T follicular helper cell (primary cell): ENCODE data around the gene KRTAP5-11.
"Not testable (repeated sequence)": the region's sequence is repeated elsewhere in the genome, so short reads cannot be mapped to it uniquely, and the experiment has no call there.

Experiments used
- DNase-seq: peaks from one replicate; pipeline ENCODE4 v3.0.0-alpha.2; 2020; ENCODE audit warnings: low read depth

Gene KRTAP5-11

GRCh38 chr11:71556018-71556417, 26.7 kb downstream of the KRTAP5-11 start:
- no peak for DNase-seq

DNA sequence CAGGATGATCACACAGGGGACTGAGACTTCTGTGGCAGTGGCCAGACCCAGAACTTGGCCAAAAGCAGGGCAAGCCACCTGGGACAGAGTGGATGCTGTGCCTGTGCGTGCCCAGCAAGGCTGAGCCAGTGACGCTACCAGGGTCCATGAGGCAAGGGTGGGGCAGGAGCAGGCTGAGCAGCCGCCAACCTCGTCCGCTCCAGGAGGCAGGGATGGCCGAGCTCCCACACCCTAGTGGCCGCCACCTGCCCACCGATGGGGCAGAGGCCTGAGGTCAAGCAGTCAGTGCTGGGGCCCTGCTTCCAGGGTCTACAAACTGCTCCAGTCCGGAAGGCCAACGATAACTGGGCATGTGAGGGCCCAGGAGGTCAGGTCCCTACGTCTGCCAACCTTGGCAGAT, 27.2 kb downstream of the KRTAP5-11 start:
- no peak for DNase-seq

DNA sequence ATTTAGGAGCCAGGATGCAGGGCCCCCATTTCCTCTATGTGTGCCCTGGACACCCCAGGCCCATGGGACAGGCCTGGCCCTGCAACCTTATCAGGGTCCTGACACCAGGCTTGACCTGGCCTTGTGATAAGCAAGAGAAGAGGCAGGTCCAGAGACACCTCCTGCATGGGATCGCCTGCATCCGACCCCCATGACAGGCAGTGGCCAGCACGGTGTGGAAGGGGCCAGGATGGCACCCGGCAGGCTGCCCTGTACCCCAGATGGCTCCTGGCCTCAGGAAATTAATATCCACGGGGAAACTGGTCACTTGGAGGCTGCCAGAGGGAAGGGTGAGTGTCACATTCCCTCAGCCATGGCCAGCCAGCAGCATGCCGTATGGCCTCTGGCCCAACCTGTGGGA, 27.7 kb downstream of the KRTAP5-11 start:
- DNase-seq = no peak

GRCh38 chr11:71551711-71552110, 31.0 kb downstream of the KRTAP5-11 start:
- no peak for DNase-seq

DNA sequence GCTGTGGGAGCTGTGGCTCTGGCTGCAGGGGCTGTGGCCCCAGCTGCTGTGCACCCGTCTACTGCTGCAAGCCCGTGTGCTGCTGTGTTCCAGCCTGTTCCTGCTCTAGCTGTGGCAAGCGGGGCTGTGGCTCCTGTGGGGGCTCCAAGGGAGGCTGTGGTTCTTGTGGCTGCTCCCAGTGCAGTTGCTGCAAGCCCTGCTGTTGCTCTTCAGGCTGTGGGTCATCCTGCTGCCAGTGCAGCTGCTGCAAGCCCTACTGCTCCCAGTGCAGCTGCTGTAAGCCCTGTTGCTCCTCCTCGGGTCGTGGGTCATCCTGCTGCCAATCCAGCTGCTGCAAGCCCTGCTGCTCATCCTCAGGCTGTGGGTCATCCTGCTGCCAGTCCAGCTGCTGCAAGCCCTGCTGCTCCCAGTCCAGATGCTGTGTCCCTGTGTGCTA, 33.9 kb downstream of the KRTAP5-11 start:
- DNase-seq = no peak

DNA sequence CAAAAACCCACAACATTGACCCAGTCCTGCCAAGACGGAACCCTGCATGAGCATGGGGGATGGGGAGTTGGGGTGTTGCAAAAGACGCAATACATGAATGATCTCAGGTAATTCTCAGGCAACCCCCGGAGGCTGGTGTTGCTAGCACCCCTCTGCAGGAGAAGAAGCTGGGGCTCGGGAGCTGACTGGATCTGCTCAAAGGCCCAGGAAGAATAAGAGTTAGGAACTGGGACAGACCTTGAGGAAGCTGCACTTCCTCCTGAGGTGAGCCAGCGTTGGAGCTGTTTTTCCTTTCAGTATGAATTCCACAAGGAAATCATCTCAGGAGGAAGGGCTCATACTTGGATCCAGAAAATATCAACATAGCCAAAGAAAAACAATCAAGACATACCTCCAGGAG, 34.6 kb downstream of the KRTAP5-11 start, which contains the start of gene KRTAP5-9:
TSS of gene KRTAP5-9 (plus strand) at position 301 of the 400 bp plus-strand sequence. CDS start 238 bp downstream, outside the sequence.
- DNase-seq = no peak

DNA sequence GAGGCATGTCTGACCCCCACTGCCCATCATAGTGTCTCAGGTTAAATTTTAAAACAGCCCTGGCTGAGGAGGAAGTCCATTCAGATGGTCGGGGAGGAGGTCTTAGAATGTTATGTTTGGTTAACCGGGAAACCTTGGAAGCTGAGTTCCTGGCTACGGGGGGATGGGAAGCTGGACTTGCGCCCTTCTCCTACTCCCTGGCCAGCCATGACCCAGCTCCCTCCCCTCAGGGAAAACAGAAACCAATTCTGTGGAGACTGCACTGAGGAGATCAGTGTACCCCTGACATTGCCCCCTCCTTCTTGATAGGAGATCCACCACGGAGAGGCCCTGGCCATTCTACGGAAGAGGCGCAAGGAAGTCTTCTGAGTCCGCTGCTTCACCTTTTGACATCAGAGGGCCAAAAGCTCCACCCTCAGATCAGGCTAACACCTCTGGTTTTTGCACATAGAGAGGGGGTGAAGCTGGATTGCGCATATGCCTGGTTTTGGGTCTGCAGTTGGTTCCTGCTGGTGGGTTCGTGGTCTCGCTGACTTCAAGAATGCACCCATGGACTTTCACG, 37.2 kb downstream of the KRTAP5-11 start:
- DNase-seq = no peak

DNA sequence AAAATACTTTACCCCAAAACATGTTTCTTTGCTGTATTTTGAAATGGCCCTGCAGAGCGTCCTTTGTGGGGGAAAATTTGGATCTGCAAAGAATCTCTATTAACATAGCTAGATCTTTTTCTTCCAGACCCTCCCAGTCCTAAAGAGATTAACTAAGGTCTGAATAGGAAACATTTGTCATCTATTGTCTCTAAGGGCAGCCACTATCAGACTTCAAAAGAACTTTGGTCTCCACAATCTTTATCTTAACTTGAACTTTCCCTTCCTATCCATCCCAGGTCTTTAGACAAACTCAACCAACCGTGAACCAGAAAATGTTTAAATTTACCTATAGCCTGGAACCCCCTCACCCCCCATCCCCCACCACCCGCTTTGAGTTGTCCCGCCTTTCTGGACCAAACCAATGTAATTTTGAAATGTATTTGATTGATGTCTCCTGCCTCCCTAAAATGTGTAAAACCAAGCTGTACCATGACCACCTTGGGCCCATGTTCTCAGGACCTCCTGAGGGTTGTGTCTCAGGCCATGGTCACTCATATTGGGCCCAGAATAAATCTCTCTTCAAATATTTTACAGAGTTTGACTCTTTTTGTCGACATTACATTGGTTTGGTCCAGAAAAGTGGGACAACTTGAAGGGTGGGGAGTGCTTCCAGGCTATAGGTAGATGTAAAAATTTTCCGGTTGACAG, 38.0 kb downstream of the KRTAP5-11 start:
- DNase-seq = no peak

- no peak for DNase-seq
These were observed 38.8 kb downstream of the KRTAP5-11 start for GRCh38 chr11:71543866-71544265.

GRCh38 chr11:71542879-71543777, 39.5 kb downstream of the KRTAP5-11 start:
- no peak for DNase-seq

DNA sequence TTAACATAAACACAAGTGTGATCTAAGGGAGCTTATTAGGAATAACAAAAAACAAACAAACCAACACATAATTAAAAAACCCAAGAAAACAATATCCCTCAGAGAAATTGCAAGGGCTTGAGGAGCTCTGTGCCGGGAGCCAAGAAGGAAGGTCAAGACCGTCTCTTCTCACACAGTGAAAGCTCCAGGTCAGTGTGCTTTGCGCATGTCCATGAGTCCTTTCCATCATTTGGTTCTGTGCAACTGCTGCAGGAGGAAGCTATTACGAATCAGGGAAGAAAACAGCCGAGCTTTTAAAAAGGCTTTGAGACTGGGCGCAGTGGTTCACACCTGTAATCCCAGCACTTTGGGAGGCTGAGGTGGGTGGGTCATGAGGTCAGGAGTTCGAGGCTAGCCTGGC, 40.3 kb downstream of the KRTAP5-11 start:
- no peak for DNase-seq

DNA sequence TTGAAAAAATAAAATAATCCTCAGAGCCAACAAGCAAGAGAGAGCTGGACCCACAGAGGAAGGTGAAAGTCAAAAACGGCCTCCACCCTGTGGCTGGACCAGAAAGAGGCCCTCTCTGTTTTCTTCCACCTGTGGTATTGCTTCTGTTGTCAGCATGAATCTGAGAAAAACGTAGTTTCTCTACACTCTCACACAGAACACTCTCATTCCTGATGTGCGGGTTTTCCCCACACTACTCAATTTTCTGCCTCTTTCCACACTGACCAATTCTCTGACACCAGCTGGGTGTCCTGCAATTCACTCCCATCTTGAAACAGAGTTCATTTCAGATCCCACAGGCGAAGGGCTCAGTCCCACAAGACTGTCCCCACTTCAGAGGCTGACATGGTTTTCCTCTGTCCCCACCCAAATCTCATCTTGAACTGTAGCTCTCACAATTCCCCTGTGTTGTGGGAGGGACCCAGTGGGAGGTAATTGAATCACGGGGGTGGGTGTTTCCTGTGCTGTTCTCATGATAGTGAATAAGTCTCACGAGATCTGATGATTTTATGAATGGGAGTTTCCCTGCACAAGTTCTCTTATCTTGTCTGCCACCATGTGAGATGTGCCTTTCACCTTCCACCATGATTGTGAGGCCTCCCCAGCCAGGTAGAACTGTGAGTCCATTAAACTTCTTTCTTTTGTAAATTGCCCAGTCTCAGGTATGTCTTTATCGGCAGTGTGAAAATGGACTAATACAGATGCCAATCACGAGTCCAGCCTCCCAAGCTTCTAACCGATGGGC, 42.0 kb downstream of the KRTAP5-11 start:
- DNase-seq = not testable (repeated sequence)

- not testable (repeated sequence) for DNase-seq
These were observed 42.7 kb downstream of the KRTAP5-11 start for GRCh38 chr11:71539971-71540370.

GRCh38 chr11:71539017-71539416, 43.7 kb downstream of the KRTAP5-11 start:
- no peak for DNase-seq

- DNase-seq = no peak
These were observed 44.0 kb downstream of the KRTAP5-11 start for GRCh38 chr11:71538666-71538990.

DNA sequence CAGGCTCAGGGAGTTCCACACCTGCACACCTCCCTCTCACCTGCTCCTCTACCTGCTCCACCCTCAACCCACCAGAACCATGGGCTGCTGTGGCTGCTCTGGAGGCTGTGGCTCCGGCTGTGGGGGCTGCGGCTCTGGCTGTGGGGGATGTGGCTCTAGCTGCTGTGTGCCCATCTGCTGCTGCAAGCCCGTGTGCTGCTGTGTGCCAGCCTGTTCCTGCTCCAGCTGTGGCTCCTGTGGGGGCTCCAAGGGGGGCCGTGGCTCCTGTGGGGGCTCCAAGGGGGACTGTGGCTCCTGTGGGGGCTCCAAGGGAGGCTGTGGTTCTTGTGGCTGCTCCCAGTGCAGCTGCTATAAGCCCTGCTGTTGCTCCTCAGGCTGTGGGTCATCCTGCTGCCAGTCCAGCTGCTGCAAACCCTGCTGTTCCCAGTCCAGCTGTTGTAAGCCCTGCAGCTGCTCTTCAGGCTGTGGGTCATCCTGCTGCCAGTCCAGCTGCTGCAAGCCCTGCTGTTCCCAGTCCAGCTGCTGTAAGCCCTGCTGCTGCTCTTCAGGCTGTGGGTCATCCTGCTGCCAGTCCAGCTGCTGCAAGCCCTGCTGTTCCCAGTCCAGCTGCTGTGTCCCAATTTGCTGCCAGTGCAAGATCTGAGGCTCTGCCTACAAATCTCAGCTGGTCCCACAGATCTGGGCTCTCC, 44.6 kb downstream of the KRTAP5-11 start, which contains the start of gene KRTAP5-8:
TSS of gene KRTAP5-8 (plus strand) at position 49 of the 689 bp plus-strand sequence. CDS start at position 80, 31 bp downstream.
- DNase-seq = not testable (repeated sequence)

DNA sequence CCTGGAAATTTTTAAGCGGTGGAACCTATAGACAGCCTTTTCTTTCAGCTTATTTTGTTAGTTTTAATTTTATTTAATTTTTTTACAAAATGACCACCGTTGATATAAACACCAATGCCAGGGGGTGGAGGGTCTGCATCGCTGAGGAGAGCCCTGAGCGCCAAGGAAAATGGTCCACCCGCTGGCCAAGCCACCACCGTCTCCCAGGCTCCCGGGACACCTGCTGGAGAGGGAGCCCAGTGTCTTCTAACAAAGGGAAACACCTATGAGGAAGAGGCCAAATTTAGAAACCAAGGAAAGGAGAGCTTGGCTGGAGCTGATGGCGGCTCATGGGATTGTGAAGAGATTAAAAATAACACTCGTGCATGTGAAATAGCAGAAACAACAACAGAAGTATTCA, 45.1 kb downstream of the KRTAP5-11 start:
- DNase-seq = no peak

DNA sequence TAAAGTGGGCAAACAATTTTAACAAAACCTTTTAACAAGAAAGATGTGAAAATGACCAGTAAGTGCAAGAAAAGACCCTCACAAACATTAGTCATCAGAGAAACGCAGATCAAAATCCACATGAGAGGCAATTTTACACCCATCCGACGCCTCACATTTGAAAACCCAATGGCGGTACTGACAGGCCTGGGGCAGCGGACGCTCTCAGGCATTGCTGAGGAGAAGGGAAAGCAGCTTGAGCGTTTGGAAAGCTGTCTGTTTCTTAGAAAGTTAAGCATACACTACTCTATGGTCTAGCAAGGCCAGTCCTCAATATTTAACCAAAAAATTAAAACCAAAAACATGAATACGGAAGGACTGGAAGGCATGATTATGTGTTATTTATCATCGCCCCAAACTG, 46.9 kb downstream of the KRTAP5-11 start:
- DNase-seq = no peak

GRCh38 chr11:71534711-71535608, 47.7 kb downstream of the KRTAP5-11 start:
- DNase-seq = not testable (repeated sequence)

DNA sequence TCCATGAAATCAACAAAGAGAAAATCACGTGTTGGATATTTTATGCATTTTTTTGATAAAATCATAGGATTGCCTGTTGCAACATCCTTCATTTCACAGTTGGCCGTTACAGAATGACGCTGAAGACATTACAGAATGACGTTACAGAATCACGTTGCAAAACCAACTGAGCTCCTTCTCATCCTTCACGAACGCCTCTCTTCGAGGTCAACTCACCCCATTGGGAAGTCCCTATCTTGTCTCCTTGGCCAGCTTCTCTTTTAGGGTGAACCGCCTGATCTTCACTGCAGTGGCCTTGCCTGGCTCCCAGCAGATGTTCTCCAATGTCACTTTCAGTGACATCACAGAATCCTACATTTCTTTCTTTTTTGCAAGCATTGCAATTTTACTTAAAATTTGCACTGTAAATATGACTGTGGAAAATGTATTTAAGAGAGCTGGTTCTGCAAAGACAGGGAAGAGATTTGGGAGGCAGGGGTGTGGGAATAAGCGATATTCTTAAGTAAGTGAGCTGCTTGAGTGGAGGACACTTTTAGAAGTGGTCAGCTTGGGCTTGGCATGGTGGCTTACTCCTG, 50.6 kb downstream of the KRTAP5-11 start:
- no peak for DNase-seq
